Epithelial cell of proximal tubule (primary cell): ENCODE results near the gene TPTE2. TPM values are rescaled to one million over a fixed set of nuclear protein-coding genes. Genes with fewer than 3 reads are reported as not detected.
"Not testable (repeated sequence)": the region's sequence is repeated elsewhere in the genome, so short reads cannot be mapped to it uniquely, and the experiment has no call there.

Source experiments
- DNase-seq: peaks from one replicate; pipeline ENCODE4 v3.0.0-alpha.2; 2011; ENCODE audit warnings: low read depth
- H3K4me3 ChIP-seq: 2 replicates; pipeline ENCODE4 v1.5.1; 2011; ENCODE audit warnings: low read depth, mild to moderate bottlenecking, low read length
- total RNA-seq: library from RNA; depleted of rRNA; stranded (reverse); fragments of >200 nt; gene quantifications from 2 replicates; pipeline ENCODE4 v1.2.3, GENCODE V29; 2015
- TF ChIP-seq, protein P1 (sequence below): conservative IDR thresholded peaks from 2 replicates; pipeline ENCODE4 v1.5.1; 2012; ENCODE audit warnings: low read depth, mild to moderate bottlenecking, low read length

TPTE2 gene
- total RNA-seq, 1 donor from 2014 or later, result not detected

DNA sequence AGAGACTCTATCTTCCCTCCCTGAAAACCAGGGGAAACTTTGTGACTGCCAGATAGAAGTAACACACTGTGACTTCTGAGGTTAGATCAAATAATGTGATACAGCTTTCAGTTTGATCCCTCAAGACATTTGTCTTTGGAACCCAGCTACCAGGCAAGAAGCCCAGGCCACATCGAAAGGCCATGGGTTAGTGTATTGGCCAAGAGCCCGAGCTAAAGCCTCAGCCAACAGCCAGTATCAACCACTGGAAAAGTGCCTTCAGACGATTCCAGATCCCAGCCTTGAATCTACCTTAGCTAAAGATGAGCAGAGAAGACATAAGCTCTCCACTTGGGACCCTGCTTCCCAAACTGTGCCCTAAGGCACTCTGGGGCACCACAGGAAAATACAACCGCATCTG, 10.9 kb upstream of the TPTE2 start:
- DNase-seq, result no peak
- H3K4me3 ChIP-seq, result no peak overlapping the region
- TF ChIP-seq, protein P1, sequence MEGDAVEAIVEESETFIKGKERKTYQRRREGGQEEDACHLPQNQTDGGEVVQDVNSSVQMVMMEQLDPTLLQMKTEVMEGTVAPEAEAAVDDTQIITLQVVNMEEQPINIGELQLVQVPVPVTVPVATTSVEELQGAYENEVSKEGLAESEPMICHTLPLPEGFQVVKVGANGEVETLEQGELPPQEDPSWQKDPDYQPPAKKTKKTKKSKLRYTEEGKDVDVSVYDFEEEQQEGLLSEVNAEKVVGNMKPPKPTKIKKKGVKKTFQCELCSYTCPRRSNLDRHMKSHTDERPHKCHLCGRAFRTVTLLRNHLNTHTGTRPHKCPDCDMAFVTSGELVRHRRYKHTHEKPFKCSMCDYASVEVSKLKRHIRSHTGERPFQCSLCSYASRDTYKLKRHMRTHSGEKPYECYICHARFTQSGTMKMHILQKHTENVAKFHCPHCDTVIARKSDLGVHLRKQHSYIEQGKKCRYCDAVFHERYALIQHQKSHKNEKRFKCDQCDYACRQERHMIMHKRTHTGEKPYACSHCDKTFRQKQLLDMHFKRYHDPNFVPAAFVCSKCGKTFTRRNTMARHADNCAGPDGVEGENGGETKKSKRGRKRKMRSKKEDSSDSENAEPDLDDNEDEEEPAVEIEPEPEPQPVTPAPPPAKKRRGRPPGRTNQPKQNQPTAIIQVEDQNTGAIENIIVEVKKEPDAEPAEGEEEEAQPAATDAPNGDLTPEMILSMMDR, result no peak

DNA sequence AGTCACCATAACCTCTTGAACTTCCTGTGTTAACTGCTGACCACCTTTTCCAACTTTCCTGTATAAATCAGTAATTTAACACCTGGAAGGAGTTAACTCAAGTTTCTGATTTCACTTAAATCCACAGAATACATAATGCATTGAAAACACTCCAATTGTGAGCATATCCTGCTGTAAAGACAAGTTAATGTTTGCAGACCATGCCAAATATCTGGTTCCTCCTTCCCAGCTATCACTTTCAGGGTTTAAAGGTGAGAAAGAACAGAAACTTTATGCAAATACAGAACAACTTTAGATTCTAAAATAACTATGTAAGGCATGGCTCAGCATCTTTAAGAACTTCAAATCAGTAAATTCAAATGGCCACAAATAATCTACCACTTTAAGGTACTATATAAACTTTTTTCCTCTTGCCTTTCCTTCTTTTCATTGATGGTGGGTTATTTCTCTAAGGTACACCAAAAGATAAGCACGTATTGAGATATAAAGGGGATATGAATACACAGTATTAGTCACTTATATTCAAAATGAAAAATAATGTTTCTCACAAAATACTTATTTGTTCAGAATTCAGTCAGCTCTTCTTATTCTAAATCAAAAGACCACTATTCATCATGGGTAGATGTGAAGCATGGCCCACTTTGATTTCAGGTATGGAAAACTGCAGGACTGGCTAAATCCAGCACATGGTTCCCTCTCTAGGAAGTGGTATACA, 6.6 kb upstream of the TPTE2 start:
- DNase-seq, result no peak
- TF ChIP-seq, protein P1, result no peak
- no peak overlapping the region for H3K4me3 ChIP-seq

GRCh38 chr13:19561585-19561984, 253 bp upstream of the TPTE2 start:
- no peak overlapping the region for H3K4me3 ChIP-seq
- TF ChIP-seq, protein P1, result no peak
- DNase-seq, result no peak

DNA sequence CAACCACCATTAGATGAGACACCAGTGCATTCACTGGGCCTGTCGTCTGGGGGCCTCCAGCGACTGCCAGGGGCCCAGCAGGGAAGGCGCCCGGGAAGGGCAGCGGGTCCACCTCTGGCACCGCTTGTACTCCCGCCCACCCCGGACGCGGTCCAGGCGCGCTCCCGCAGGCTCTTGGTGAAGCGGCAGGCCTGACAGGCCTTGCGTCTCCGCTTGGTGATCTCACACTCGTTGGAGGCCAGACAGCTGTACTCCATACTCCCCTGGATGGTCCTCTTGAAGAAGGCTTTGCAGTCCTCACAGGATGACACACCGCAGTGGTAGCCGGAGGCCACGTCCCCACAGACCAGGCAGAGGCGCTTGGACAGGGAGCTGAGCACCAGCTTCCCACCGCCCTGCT, 660 bp downstream of the TPTE2 start:
- not testable (repeated sequence) for DNase-seq, H3K4me3 ChIP-seq

GRCh38 chr13:19559739-19560138, 1.6 kb downstream of the TPTE2 start:
- not testable (repeated sequence) for DNase-seq, H3K4me3 ChIP-seq

- not testable (repeated sequence) for H3K4me3 ChIP-seq, DNase-seq
Measured at GRCh38 chr13:19557287-19557686, 4.0 kb downstream of the TPTE2 start.

GRCh38 chr13:19549245-19549644, 12.1 kb downstream of the TPTE2 start:
- not testable (repeated sequence) for DNase-seq, H3K4me3 ChIP-seq

GRCh38 chr13:19525634-19526033, 35.7 kb downstream of the TPTE2 start:
- H3K4me3 ChIP-seq, DNase-seq: not testable (repeated sequence)

DNA sequence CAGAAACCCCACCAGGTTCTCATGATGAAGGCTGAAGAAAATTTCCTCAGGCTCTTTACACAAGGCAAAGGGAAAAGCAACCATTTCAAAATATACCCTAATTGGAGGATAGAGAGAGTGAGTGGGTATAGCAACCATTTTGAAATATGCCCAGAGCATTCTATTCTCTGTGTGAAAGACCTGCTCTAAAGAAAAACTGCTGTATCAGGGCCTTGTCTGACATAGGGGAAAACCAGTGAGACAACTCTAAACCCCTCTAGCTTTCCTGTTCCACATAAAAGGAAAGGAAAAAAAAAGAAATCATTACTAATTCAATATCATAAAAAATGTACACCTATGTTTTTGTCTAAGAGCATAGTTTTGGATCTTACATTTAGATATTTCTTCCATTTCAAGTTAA, 42.3 kb downstream of the TPTE2 start:
- TF ChIP-seq, protein P1, result no peak
- DNase-seq, result no peak
- no peak overlapping the region for H3K4me3 ChIP-seq

- not testable (repeated sequence) for DNase-seq
Measured at GRCh38 chr13:19507623-19508022, 53.7 kb downstream of the TPTE2 start.

GRCh38 chr13:19460126-19460525, 101.2 kb downstream of the TPTE2 start:
- H3K4me3 ChIP-seq, DNase-seq: not testable (repeated sequence)

More at GRCh38 chr13:19507623-19508022, 53.7 kb downstream of the TPTE2 start:
- not testable (repeated sequence) for H3K4me3 ChIP-seq
